ENCODE data around the gene AK3. TPM values are rescaled to one million over a fixed set of nuclear protein-coding genes. Genes with fewer than 3 reads are reported as not detected.
"Not testable (repeated sequence)": the region's sequence is repeated elsewhere in the genome, so short reads cannot be mapped to it uniquely, and the experiment has no call there.

The AK3 gene
- total RNA-seq, 1 experiment from 2014 or later, result 21.5 TPM

GRCh38 chr9:4784403-4784802 lies 43.4 kb upstream of the AK3 start:
- H3K4me3 Mint-ChIP-seq (ENCODE audit: low read depth, unreplicated experiment), result no peak overlapping the region
- no peak overlapping the region for H3K27ac Mint-ChIP-seq (ENCODE audit: unreplicated experiment)
- no peak for DNase-seq
- no peaks in the 10 kb centered on the region for H3K9me3 Mint-ChIP-seq (ENCODE audit: low read depth, unreplicated experiment)
- H3K27me3 Mint-ChIP-seq (ENCODE audit: unreplicated experiment), result no peaks in the 10 kb centered on the region
- H3K4me1 Mint-ChIP-seq (ENCODE audit: low read depth, unreplicated experiment), result no peaks in the 10 kb centered on the region
- H3K36me3 Mint-ChIP-seq (ENCODE audit: insufficient read depth, unreplicated experiment), result no peaks in the 10 kb centered on the region
- CTCF ChIA-PET, result no interaction called here
- no TSS peak for BruUV-seq (replicated peaks)
- intact Hi-C loops (cut with micrococcal nuclease; ENCODE audit: unreplicated experiment), result no loop called here
- TF ChIP-seq CTCF (IDR thresholded peaks at IDR 0.05; ENCODE audit: unreplicated experiment), result no peak

GRCh38 chr9:4783191-4783590 lies 42.2 kb upstream of the AK3 start:
- H3K27me3 Mint-ChIP-seq (ENCODE audit: unreplicated experiment); H3K27ac Mint-ChIP-seq (ENCODE audit: unreplicated experiment); H3K4me1 Mint-ChIP-seq (ENCODE audit: low read depth, unreplicated experiment); H3K36me3 Mint-ChIP-seq (ENCODE audit: insufficient read depth, unreplicated experiment); intact Hi-C loops (cut with micrococcal nuclease; ENCODE audit: unreplicated experiment); BruUV-seq (replicated peaks); H3K9me3 Mint-ChIP-seq (ENCODE audit: low read depth, unreplicated experiment); DNase-seq; CTCF ChIA-PET; H3K4me3 Mint-ChIP-seq (ENCODE audit: low read depth, unreplicated experiment): not testable (repeated sequence)

GRCh38 chr9:4781408-4781807 lies 40.4 kb upstream of the AK3 start:
- no peaks in the 10 kb centered on the region for H3K9me3 Mint-ChIP-seq (ENCODE audit: low read depth, unreplicated experiment)
- DNase-seq, result no peak
- no peak for TF ChIP-seq CTCF (IDR thresholded peaks at IDR 0.05; ENCODE audit: unreplicated experiment)
- no peaks in the 10 kb centered on the region for H3K36me3 Mint-ChIP-seq (ENCODE audit: insufficient read depth, unreplicated experiment)
- intact Hi-C loops (cut with micrococcal nuclease; ENCODE audit: unreplicated experiment), result no loop called here
- CTCF ChIA-PET, result no interaction called here
- no peak overlapping the region for H3K4me3 Mint-ChIP-seq (ENCODE audit: low read depth, unreplicated experiment)
- H3K4me1 Mint-ChIP-seq (ENCODE audit: low read depth, unreplicated experiment), result no peaks in the 10 kb centered on the region
- H3K27ac Mint-ChIP-seq (ENCODE audit: unreplicated experiment), result no peak overlapping the region
- H3K27me3 Mint-ChIP-seq (ENCODE audit: unreplicated experiment), result no peaks in the 10 kb centered on the region
- no TSS peak for BruUV-seq (replicated peaks)

DNA sequence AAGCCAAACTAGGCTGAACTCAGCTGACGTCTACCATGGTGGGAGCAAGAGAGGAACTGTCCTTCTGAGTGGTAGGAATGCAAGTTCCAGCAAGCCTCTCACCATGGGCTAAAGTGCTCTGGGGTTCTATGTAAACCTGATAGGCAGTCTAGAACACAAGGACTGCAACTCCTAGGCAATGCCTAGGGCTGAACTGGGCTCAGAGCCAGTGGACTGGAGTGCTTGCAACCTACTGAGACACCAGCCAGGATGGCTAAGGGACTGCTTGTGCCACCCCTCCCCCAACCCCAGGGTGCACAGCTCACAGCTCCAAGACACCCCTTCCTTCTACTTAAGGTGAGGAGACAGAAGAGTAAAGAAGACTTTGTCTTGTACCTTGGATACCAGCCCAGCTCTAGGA lies 39.6 kb upstream of the AK3 start:
- no peak for TF ChIP-seq CTCF (IDR thresholded peaks at IDR 0.05; ENCODE audit: unreplicated experiment)
- Mint-ChIP-seq H3K4me3 (ENCODE audit: low read depth, unreplicated experiment) (no peak overlapping the region), H3K27ac (ENCODE audit: unreplicated experiment) (no peak overlapping the region), H3K27me3 (ENCODE audit: unreplicated experiment) (no peaks in the 10 kb centered on the region), H3K4me1 (ENCODE audit: low read depth, unreplicated experiment) (no peaks in the 10 kb centered on the region), H3K9me3 (ENCODE audit: low read depth, unreplicated experiment) (no peaks in the 10 kb centered on the region), H3K36me3 (ENCODE audit: insufficient read depth, unreplicated experiment) (no peaks in the 10 kb centered on the region)
- CTCF ChIA-PET, result no interaction called here
- no peak for DNase-seq
- no TSS peak for BruUV-seq (replicated peaks)
- intact Hi-C loops (cut with micrococcal nuclease; ENCODE audit: unreplicated experiment), result no loop called here

DNA sequence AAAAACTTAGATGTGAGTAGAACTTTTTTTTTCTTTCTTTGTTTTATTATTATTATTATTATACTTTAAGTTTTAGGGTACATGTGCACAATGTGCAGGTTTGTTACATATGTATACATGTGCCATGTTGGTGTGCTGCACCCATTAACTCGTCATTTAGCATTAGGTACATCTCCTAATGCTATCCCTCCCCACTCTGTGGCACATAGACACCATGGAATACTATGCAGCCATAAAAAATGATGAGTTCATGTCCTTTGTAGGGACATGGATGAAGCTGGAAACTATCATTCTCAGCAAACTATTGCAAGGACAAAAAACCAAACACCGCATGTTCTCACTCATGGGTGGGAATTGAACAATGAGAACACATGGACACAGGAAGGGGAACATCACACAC lies 34.0 kb upstream of the AK3 start:
- H3K27me3 Mint-ChIP-seq (ENCODE audit: unreplicated experiment); BruUV-seq (replicated peaks); intact Hi-C loops (cut with micrococcal nuclease; ENCODE audit: unreplicated experiment); H3K4me3 Mint-ChIP-seq (ENCODE audit: low read depth, unreplicated experiment); H3K9me3 Mint-ChIP-seq (ENCODE audit: low read depth, unreplicated experiment); CTCF ChIA-PET; H3K36me3 Mint-ChIP-seq (ENCODE audit: insufficient read depth, unreplicated experiment); H3K4me1 Mint-ChIP-seq (ENCODE audit: low read depth, unreplicated experiment); H3K27ac Mint-ChIP-seq (ENCODE audit: unreplicated experiment); DNase-seq: not testable (repeated sequence)
